B cell (primary cell): ENCODE data around the gene MCF2L.
"Not testable (repeated sequence)": the region's sequence is repeated elsewhere in the genome, so short reads cannot be mapped to it uniquely, and the experiment has no call there.

ENCODE experiments used
- EZH2 ChIP-seq: IDR thresholded peaks from 2 replicates; pipeline ENCODE4 v1.6.1; 2012; ENCODE audit warnings: borderline replicate concordance, low read depth, mild to moderate bottlenecking, moderate library complexity, low read length; ENCODE audit not compliant: insufficient read depth, poor library complexity, severe bottlenecking
- TF ChIP-seq, protein P1 (sequence below): fragments of 200-600 bp; IDR thresholded peaks from one replicate; pipeline ENCODE4 v1.8.0; 2022; ENCODE audit warnings: antibody characterized with exemption, mild to moderate bottlenecking

DNA sequence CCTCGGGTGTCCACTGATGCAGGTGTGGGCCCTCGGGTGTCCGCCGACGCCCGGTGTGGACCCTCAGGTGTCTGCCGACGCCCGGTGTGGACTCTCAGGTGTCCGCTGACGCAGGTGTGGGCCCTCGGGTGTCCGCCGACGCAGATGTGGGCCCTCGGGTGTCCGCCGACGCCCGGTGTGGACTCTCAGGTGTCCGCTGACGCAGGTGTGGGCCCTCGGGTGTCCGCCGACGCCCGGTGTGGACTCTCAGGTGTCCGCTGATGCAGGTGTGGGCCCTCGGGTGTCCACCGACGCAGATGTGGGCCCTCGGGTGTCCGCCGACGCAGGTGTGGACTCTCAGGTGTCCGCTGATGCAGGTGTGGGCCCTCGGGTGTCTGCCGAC is 61.2 kb downstream of the MCF2L start:
- TF ChIP-seq, protein P1, sequence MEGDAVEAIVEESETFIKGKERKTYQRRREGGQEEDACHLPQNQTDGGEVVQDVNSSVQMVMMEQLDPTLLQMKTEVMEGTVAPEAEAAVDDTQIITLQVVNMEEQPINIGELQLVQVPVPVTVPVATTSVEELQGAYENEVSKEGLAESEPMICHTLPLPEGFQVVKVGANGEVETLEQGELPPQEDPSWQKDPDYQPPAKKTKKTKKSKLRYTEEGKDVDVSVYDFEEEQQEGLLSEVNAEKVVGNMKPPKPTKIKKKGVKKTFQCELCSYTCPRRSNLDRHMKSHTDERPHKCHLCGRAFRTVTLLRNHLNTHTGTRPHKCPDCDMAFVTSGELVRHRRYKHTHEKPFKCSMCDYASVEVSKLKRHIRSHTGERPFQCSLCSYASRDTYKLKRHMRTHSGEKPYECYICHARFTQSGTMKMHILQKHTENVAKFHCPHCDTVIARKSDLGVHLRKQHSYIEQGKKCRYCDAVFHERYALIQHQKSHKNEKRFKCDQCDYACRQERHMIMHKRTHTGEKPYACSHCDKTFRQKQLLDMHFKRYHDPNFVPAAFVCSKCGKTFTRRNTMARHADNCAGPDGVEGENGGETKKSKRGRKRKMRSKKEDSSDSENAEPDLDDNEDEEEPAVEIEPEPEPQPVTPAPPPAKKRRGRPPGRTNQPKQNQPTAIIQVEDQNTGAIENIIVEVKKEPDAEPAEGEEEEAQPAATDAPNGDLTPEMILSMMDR = not testable (repeated sequence)
- not testable (repeated sequence) for TF ChIP-seq EZH2
